ENCODE data around the gene OSM.

The OSM gene

GRCh38 chr22:30249049-30250038 lies 17.3 kb downstream of the OSM start:
- TF ChIP-seq, protein P1, sequence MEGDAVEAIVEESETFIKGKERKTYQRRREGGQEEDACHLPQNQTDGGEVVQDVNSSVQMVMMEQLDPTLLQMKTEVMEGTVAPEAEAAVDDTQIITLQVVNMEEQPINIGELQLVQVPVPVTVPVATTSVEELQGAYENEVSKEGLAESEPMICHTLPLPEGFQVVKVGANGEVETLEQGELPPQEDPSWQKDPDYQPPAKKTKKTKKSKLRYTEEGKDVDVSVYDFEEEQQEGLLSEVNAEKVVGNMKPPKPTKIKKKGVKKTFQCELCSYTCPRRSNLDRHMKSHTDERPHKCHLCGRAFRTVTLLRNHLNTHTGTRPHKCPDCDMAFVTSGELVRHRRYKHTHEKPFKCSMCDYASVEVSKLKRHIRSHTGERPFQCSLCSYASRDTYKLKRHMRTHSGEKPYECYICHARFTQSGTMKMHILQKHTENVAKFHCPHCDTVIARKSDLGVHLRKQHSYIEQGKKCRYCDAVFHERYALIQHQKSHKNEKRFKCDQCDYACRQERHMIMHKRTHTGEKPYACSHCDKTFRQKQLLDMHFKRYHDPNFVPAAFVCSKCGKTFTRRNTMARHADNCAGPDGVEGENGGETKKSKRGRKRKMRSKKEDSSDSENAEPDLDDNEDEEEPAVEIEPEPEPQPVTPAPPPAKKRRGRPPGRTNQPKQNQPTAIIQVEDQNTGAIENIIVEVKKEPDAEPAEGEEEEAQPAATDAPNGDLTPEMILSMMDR (conservative IDR thresholded peaks at IDR 0.05; ENCODE audit: control insufficient read depth, insufficient read depth, low read depth, low read length), result no peak
- H3K4me3 ChIP-seq (ENCODE audit: control insufficient read depth, low read depth, low read length), result no peak overlapping the region
- DNase-seq (ENCODE audit: low read depth), result peak; percentile 29

GRCh38 chr22:30248484-30248883 lies 18.2 kb downstream of the OSM start:
- no peak for DNase-seq (ENCODE audit: low read depth)
- no peak overlapping the region for H3K4me3 ChIP-seq (ENCODE audit: control insufficient read depth, low read depth, low read length)
- TF ChIP-seq, protein P1 (conservative IDR thresholded peaks at IDR 0.05; ENCODE audit: control insufficient read depth, insufficient read depth, low read depth, low read length), result no peak

- no peak overlapping the region for H3K4me3 ChIP-seq (ENCODE audit: control insufficient read depth, low read depth, low read length)
- TF ChIP-seq, protein P1 (conservative IDR thresholded peaks at IDR 0.05; ENCODE audit: control insufficient read depth, insufficient read depth, low read depth, low read length), result no peak
Measured at GRCh38 chr22:30247974-30248373, 18.7 kb downstream of the OSM start.

DNA sequence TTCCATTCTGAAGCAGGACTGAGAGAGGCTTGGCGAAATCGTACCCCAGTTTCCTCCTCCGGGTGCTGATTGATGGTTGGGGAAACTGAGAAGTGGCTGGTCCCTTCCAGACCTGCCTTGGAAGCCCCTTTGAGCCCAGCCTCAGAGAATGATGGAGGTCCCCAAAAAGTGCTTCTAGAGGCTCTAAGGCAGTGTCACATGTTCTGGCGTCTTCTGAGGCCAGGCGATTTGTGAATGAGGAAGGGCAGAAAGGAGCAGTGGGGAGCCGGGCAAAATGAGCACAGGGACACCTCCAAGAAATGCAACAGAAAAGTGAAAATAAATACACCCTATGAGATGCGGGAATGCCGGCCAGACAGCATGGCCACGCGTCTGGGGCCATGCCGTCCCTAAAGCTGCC lies 19.1 kb downstream of the OSM start:
- no peak for DNase-seq (ENCODE audit: low read depth)
- H3K4me3 ChIP-seq (ENCODE audit: control insufficient read depth, low read depth, low read length), result no peak overlapping the region
- TF ChIP-seq, protein P1 (conservative IDR thresholded peaks at IDR 0.05; ENCODE audit: control insufficient read depth, insufficient read depth, low read depth, low read length), result no peak

More at GRCh38 chr22:30247974-30248373, 18.7 kb downstream of the OSM start:
- DNase-seq (ENCODE audit: low read depth), result no peak

DNA sequence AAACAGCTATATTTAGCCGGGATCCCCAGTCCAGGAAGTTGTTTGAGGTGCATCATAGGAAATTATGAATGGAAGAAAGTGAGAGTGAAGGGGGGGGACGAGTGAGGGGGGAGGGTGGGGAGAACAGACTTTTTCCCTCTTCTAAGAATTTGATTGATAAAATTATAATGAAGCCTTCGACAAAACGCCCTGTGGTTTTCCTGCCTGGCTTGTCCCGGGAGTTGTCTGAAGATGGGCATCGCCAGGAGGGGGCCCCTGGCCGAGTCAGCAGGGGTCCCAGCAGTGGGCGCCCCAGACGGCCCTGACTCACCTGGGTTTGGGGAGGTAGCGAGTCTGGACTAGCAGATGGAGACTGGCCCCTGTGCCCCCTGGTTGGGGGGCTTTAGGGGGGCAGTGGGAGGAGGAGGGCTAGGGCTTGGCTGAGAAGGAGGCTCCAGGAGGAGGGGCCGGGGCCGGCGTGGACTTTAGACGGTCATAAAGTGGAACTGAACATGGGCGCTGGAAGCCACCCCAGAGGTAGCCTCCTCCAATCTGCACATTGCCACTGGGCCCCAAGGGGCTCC lies 19.8 kb downstream of the OSM start:
- TF ChIP-seq, protein P1 (conservative IDR thresholded peaks at IDR 0.05; ENCODE audit: control insufficient read depth, insufficient read depth, low read depth, low read length), result no peak
- DNase-seq (ENCODE audit: low read depth), result no peak
- peak overlapping the region; percentile 53 for H3K4me3 ChIP-seq (ENCODE audit: control insufficient read depth, low read depth, low read length)

GRCh38 chr22:30245985-30246813 lies 20.5 kb downstream of the OSM start, which contains the start of gene LIF:
Gene LIF (minus strand): TSS chr22:30246759. CDS start chr22:30246695, 64 bp downstream.
- peak; percentile 56 for DNase-seq (ENCODE audit: low read depth)
- TF ChIP-seq, protein P1 (conservative IDR thresholded peaks at IDR 0.05; ENCODE audit: control insufficient read depth, insufficient read depth, low read depth, low read length), result no peak
- peak within 1 kb of the TSS; percentile 53 for H3K4me3 ChIP-seq (ENCODE audit: control insufficient read depth, low read depth, low read length)

Data from fibroblast of mammary gland (primary cell).